GM15510 (cell line): ENCODE data around the gene CHIC2.

ENCODE experiments used
- POLR2A ChIP-seq: IDR thresholded peaks from 3 replicates; pipeline ENCODE4 v1.6.1; 2011; ENCODE audit warnings: borderline replicate concordance; ENCODE audit not compliant: insufficient read length; ENCODE audit errors: extremely low read depth

CHIC2 gene

DNA sequence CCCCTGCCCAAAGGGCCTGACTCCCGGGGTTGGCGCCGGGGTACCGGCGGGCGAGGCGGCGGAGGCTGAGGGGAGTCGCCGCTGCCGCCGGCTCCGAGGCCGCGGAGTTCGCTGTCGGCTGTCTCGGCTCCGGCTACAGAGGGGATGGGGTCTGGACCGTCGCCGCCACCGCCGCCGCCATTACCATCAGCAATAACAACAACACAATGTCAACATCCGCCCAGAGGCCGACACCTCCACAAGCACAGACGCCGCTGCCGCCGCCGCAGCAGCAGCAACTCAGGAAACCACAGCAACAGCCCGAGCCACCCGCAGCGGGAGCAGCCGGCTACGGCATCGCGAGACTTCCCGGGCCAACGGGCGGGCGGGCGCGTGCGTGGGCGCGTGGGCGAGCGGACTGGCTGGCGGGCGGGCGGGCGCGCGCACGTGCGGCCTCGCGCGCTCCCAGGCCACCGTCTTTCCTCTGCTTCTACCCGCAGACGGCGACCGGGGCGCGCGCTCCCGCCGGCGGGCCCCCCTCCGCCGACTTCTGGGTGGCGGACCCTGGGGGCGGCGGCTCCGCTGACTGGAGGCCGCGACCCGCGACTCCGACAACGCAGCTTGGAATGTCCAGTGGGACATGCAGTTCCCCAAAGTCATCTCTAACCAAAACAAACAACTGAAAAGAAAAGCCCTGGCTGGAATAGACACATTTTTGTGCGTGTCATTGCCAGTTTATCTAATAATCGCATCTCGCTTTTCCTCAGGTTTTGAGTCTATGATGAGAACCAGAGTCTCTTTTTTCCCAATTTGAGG is at the start of gene CHIC2:
Gene CHIC2 (minus strand): TSS at position 289 of the 795 bp plus-strand sequence. CDS start 305 bp downstream, outside the sequence.
- peak; percentile 92 for TF ChIP-seq POLR2A

DNA sequence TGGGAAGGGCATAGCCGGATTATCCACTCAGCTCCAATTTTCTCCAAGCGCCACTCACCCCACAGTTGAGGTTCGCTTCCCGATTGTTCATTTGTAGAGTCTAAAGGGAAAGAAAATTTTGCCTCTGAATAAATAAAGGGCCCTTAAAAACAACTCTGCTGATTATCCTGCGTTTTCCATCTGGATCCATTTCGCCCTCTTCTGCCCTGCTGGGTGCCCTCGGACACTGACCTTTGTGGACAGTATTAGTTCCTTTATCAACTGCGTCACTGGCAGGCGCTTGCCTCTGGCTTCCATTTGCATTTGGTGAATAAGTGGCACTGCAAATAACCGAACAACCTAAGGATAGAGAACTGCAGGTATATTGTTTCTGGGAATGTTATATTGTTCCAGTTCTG is 45.6 kb upstream of the CHIC2 start:
- TF ChIP-seq POLR2A: no peak

GRCh38 chr4:54109241-54110018 is 45.0 kb upstream of the CHIC2 start:
- TF ChIP-seq POLR2A: no peak

GRCh38 chr4:54107951-54108748 is 43.7 kb upstream of the CHIC2 start:
- TF ChIP-seq POLR2A: no peak

DNA sequence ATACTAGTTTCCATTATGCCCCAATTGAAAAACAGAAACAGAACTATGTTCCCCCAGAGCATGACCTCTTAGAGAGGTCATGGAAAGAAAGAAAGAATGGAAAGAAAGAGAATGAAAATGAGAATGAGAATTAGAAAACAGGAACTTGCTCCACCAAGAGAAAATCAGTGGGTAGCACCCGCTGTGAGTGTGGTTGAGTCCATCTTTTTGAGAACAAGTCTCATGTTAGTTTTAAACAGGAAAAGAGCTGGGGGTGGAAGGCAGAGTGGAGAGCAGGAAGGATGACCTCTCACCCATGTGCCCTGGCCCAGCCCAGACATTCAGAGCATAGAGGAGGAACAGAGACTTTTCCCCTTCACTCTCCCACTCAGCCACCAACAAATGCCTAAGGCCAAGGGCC is 40.5 kb upstream of the CHIC2 start:
- no peak for TF ChIP-seq POLR2A

GRCh38 chr4:54103190-54103574 is 38.8 kb upstream of the CHIC2 start:
- no peak for TF ChIP-seq POLR2A

DNA sequence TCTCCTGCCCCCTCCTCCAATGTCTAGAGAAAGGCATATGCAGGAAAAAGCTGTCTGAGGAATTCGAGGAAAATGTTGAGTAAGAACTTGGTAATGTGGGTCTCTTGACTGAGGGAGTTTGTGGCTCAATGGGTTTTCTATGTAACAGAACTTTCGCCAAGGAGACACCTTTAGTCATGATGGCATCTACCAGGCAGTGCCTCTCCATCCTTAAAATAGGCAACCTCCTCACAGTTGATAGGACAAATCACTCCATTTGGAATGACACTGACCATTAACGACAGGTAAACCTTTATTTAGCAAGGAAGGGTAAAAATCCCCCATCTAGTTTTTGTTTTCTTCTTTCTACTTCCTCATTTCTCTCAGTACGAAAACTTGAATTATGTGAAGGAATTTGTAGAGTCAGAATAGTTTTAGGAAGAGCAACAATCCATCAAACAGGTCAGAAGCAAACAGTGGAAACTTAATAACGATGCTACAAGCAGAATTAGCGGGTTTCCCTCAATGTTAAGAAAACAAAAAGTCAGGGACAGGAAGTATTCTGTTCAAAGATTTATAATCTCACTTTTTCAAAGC is 38.2 kb upstream of the CHIC2 start:
- TF ChIP-seq POLR2A: no peak

DNA sequence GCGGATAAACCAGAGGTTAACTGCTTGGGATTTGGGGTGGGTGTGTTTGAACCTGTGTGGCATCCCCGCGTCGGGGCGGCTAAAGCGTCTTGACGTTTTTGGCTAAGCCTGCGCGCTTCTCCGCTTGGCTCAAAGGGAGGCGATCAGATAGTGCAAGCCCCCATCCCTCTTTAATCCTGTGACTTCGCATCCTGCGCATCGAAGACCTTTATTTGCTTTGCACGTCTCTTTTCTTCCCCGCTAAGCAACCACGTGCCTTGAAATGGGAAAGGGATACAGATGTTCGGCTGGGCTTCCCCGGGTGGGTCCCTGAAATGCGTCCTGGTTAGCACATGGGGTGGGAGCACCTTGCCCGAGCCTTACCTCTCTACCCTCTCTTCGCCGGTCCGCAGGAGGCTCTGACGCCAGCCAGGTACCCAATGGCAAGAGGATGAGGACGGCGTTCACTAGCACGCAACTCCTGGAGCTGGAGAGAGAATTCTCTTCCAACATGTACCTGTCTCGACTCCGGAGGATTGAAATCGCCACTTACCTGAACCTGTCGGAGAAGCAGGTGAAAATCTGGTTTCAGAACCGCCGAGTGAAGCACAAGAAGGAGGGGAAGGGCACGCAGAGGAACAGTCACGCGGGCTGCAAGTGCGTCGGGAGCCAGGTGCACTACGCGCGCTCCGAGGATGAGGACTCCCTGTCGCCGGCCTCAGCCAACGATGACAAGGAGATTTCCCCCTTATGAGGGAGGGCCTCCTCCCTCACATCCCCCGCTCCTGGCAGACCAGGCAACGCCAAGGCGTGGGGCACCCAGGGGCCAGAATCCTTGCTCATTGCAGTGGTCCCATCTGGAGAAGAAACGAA is 37.0 kb upstream of the CHIC2 start:
- no peak for TF ChIP-seq POLR2A

DNA sequence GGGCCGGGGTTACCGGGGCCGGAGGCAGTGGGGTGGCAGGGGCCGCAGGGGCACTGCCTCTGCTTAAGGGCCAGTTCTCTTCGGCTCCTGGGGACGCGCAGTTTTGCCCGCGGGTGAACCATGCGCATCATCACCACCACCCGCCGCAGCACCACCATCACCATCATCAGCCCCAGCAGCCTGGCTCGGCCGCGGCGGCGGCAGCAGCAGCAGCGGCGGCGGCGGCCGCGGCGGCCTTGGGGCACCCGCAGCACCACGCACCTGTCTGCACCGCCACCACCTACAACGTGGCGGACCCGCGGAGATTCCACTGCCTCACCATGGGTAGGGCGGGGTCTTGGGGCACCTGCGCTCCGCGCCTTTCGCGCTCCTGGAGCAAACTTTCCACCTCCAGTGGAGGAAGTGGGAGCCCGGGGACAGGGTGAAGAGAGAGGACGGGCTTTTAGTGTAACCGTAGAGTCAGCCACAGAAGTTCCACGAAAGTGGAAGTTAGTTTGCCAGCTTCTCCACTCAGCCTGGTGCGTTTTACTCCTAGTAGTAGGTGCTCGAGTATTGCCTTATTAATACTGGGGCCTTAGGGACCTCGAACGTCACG is 36.3 kb upstream of the CHIC2 start:
- TF ChIP-seq POLR2A: no peak

DNA sequence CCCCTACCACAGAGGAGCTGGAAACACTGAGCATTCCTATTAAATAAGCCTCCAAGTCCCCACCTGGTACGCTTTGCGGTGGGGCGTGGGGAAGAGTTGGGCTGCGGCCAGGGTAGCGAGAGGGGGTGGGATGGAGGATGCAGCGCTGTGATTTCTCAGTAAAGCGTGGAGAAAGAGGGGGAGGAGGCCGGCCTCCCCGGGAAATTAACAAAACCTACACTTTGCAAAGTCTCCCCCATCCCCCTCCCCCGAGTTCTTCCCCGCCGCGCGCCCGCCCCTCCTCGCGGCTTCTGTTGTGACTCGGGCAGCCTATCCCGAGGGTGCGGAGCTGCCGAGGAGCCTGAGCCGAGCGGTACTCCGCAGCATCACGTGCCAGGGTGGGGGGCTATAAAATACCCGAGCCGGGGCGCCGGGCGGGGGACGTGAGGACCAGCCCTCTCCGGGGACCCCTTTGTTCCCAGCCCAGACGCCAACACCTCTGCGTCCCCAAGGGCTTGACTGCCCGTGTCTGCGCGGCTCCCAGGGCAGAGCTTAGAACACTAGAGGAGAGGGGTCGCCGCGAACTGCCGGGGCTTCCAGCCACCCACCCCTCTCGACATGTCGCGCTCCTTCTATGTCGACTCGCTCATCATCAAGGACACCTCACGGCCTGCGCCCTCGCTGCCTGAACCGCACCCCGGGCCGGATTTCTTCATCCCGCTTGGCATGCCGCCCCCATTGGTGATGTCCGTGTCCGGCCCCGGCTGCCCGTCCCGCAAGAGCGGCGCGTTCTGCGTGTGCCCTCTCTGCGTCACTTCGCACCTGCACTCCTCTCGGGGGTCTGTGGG is 35.6 kb upstream of the CHIC2 start, which contains the start of gene GSX2:
Gene GSX2 (plus strand): TSS at position 416 of the 827 bp plus-strand sequence. CDS start 182 bp downstream, at position 598.
- TF ChIP-seq POLR2A: no peak

DNA sequence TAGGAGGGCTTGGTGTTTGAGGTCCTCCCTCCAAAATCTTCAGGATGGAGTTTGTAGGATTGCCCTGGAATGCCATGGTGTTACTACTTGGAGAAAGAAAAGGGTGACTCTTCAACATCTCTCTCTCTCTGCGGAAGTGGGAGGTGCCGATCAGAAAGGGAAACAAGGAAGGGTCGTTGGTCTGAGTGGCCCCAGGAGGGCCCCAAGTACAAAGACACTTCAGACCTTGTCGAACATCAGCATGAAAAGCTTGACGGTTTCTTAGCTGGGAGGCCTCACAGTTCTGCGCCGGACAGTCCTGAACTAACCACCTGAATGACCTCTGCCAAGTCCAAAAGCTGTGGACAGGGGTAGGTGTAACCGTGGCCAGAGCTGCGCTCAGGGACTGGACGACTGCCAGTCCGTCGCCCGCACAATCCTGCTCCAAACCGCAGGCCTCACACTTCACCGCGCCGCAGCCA is 34.9 kb upstream of the CHIC2 start:
- no peak for TF ChIP-seq POLR2A

- no peak for TF ChIP-seq POLR2A
Observed at GRCh38 chr4:54098375-54098774, 34.0 kb upstream of the CHIC2 start.
